ENCODE measurements around the gene ATRN.

Gene ATRN

GRCh38 chr20:3559231-3559630 lies 88.4 kb downstream of the ATRN start:
- H3K4me3 ChIP-seq (ENCODE audit: low read depth, low read length), result no peak overlapping the region
- no peak for TF ChIP-seq CTCF (IDR thresholded peaks at IDR 0.05; ENCODE audit: low read depth, low read length)

GRCh38 chr20:3559637-3560036 lies 88.8 kb downstream of the ATRN start:
- H3K4me3 ChIP-seq (ENCODE audit: low read depth, low read length), result no peak overlapping the region
- TF ChIP-seq CTCF (IDR thresholded peaks at IDR 0.05; ENCODE audit: low read depth, low read length), result no peak

GRCh38 chr20:3560162-3560561 lies 89.3 kb downstream of the ATRN start:
- H3K4me3 ChIP-seq (ENCODE audit: low read depth, low read length), result no peak overlapping the region
- TF ChIP-seq CTCF (IDR thresholded peaks at IDR 0.05; ENCODE audit: low read depth, low read length), result no peak

GRCh38 chr20:3560578-3560977 lies 89.8 kb downstream of the ATRN start:
- H3K4me3 ChIP-seq (ENCODE audit: low read depth, low read length), result no peak overlapping the region
- no peak for TF ChIP-seq CTCF (IDR thresholded peaks at IDR 0.05; ENCODE audit: low read depth, low read length)

GRCh38 chr20:3563133-3563532 lies 92.3 kb downstream of the ATRN start:
- no peak for TF ChIP-seq CTCF (IDR thresholded peaks at IDR 0.05; ENCODE audit: low read depth, low read length)
- H3K4me3 ChIP-seq (ENCODE audit: low read depth, low read length), result no peak overlapping the region

- peak; percentile 44; the same call in 1 of the 2 replicates for TF ChIP-seq CTCF (IDR thresholded peaks at IDR 0.05; ENCODE audit: low read depth, low read length)
- no peak overlapping the region for H3K4me3 ChIP-seq (ENCODE audit: low read depth, low read length)
Measured at GRCh38 chr20:3563548-3564177, 92.8 kb downstream of the ATRN start.

GRCh38 chr20:3565851-3566250 lies 95.0 kb downstream of the ATRN start:
- TF ChIP-seq CTCF (IDR thresholded peaks at IDR 0.05; ENCODE audit: low read depth, low read length), result no peak
- no peak overlapping the region for H3K4me3 ChIP-seq (ENCODE audit: low read depth, low read length)
